CD14-positive monocyte (primary cell): ENCODE measurements around the gene LASP1NB.

Source experiments
- DNase-seq, 3 donors: peaks; one replicate each; pipeline ENCODE4 v3.0.0-alpha.2; 2011 to 2022
- H2AFZ ChIP-seq: 2 replicates; pipeline ENCODE4 v1.6.0; 2012; ENCODE audit warnings: mild to moderate bottlenecking, low read depth, low read length, inconsistent platforms; ENCODE audit not compliant: insufficient read depth, poor library complexity, severe bottlenecking
- H3K27ac ChIP-seq, 2 donors: 1 replicate in 1 of 2; 2 replicates in 1 of 2; pipeline ENCODE4 v1.5.1; 2012 to 2013; ENCODE audit warnings: low read length in 2 of 2, control low read depth in 1 of 2, inconsistent platforms in 1 of 2, low read depth in 1 of 2, mild to moderate bottlenecking in 1 of 2
- H3K27me3 ChIP-seq, 2 donors: one replicate each; pipeline versions ENCODE4 v1.6.0 to v1.6.1; 2011 to 2013; ENCODE audit warnings: low read length in 2 of 2; ENCODE audit not compliant: control insufficient read depth in 2 of 2, insufficient read depth in 2 of 2
- H3K36me3 ChIP-seq, 2 donors: replicated peaks in 1 of 2; 1 replicate in 1 of 2; 2 replicates in 1 of 2; pipeline versions ENCODE4 v1.5.1 to v1.6.1; 2012 to 2013; ENCODE audit warnings: low read length in 2 of 2, control low read depth in 1 of 2, inconsistent platforms in 1 of 2, mild to moderate bottlenecking in 1 of 2; ENCODE audit not compliant: insufficient read depth in 2 of 2, control insufficient read depth in 1 of 2
- H3K4me1 ChIP-seq, 2 donors: 1 replicate in 1 of 2; 2 replicates in 1 of 2; pipeline versions ENCODE4 v1.5.1 to v1.6.1; 2012 to 2013; ENCODE audit warnings: low read length in 2 of 2, control low read depth in 1 of 2, inconsistent platforms in 1 of 2, mild to moderate bottlenecking in 1 of 2, moderate library complexity in 1 of 2; ENCODE audit not compliant: insufficient read depth in 2 of 2, control insufficient read depth in 1 of 2
- H3K4me2 ChIP-seq: replicated peaks from 2 replicates; pipeline ENCODE3; 2012; ENCODE audit warnings: low read length, moderate library complexity, mild to moderate bottlenecking; ENCODE audit not compliant: poor library complexity, severe bottlenecking; ENCODE audit errors: extremely low read depth
- H3K4me3 ChIP-seq, 3 experiments: fragments of 200-600 bp in 1 of 3; sonication (generic) in 1 of 3; replicated peaks in 1 of 3; 1 replicate in 2 of 3; 2 replicates in 1 of 3; pipeline ENCODE4 v1.5.1; 2011 to 2013; ENCODE audit warnings: low read length in 3 of 3, mild to moderate bottlenecking in 3 of 3, control low read depth in 2 of 3, low read depth in 2 of 3, inconsistent platforms in 1 of 3, moderate library complexity in 1 of 3
- H3K79me2 ChIP-seq: 2 replicates; pipeline ENCODE4 v1.6.0; 2012; ENCODE audit warnings: mild to moderate bottlenecking, control low read depth, inconsistent platforms, low read length, moderate library complexity; ENCODE audit not compliant: insufficient read depth
- H3K9ac ChIP-seq: 2 replicates; pipeline ENCODE4 v1.6.0; 2017; ENCODE audit warnings: low read length, mild to moderate bottlenecking; ENCODE audit not compliant: insufficient read depth, poor library complexity, severe bottlenecking
- H3K9me3 ChIP-seq, 2 donors: replicated peaks in 1 of 2; 1 replicate in 1 of 2; 2 replicates in 1 of 2; pipeline versions ENCODE4 v1.5.1 to v1.6.1; 2012 to 2013; ENCODE audit warnings: low read length in 2 of 2, control low read depth in 1 of 2; ENCODE audit not compliant: control insufficient read depth in 1 of 2, insufficient read depth in 1 of 2
- H4K20me1 ChIP-seq: 2 replicates; pipeline ENCODE4 v1.6.0; 2012; ENCODE audit warnings: mild to moderate bottlenecking, low read length, control low read depth, moderate library complexity; ENCODE audit not compliant: insufficient read depth
- H3K27ac Mint-ChIP-seq, 7 donors: one replicate each; pipeline ENCODE4 v1.8.0; 2020; ENCODE audit warnings: mild to moderate bottlenecking in 7 of 7, mixed read lengths in 7 of 7, moderate library complexity in 6 of 7, inconsistent platforms in 2 of 7
- H3K27me3 Mint-ChIP-seq, 3 donors: one replicate each; pipeline ENCODE4 v1.8.0; 2021 to 2022; ENCODE audit warnings: low read depth in 3 of 3, mild to moderate bottlenecking in 3 of 3, mixed read lengths in 3 of 3, moderate library complexity in 3 of 3, inconsistent platforms in 1 of 3
- H3K36me3 Mint-ChIP-seq, 2 donors: one replicate each; pipeline ENCODE4 v1.8.0; 2020; ENCODE audit warnings: mixed read lengths in 2 of 2, inconsistent platforms in 1 of 2, mild to moderate bottlenecking in 1 of 2
- H3K4me1 Mint-ChIP-seq: one replicate; pipeline ENCODE4 v1.8.0; 2020; ENCODE audit warnings: mild to moderate bottlenecking, mixed read lengths
- H3K4me3 Mint-ChIP-seq, 2 donors: one replicate each; pipeline ENCODE4 v1.8.0; 2020; ENCODE audit warnings: mild to moderate bottlenecking in 2 of 2, mixed read lengths in 2 of 2, moderate library complexity in 1 of 2
- H3K9me3 Mint-ChIP-seq, 7 donors: one replicate each; pipeline ENCODE4 v1.8.0; 2020 to 2022; ENCODE audit warnings: mixed read lengths in 7 of 7, mild to moderate bottlenecking in 6 of 7, moderate library complexity in 6 of 7, inconsistent platforms in 2 of 7
- CTCF ChIP-seq: fragments of 200-600 bp; IDR thresholded peaks from one replicate; pipeline ENCODE4 v1.8.0; 2022; ENCODE audit warnings: antibody characterized with exemption, mild to moderate bottlenecking
- WGBS: methylation state at CpG from one replicate; pipeline ENCODE4 v1.1.5; 2013; ENCODE audit warnings: missing lambda C conversion rate; ENCODE audit not compliant: insufficient coverage; 5-methylcytosine and 5-hydroxymethylcytosine counted together
- intact Hi-C, 2 donors: fragments of 100-400 bp; cut with micrococcal nuclease; formaldehyde crosslinking; loops; one replicate each; pipeline versions ENCODE4 v1.15.0 to v1.15.1; 2023

The LASP1NB gene

GRCh38 chr17:38886643-38887010 lies 38.8 kb upstream of the LASP1NB start:
- Mint-ChIP-seq H3K27me3 (peaks cover 0 to 2% (median 0%) of the 10 kb centered on the region in 3 donors), H3K9me3 (no peaks in the 10 kb centered on the region), H3K4me1 (peaks cover 46% of the 10 kb centered on the region), H3K36me3 (peaks cover 69 to 87% of the 10 kb centered on the region in 2 donors), H3K4me3 (no peak overlapping the region), H3K27ac (peak overlapping the region in 3 of 7 donors; percentile 32 to 79 (median 62))
- no peak overlapping the region for H2AFZ ChIP-seq
- H3K4me2 ChIP-seq = no peak overlapping the region
- no peaks in the 10 kb centered on the region for H3K27me3 ChIP-seq
- intact Hi-C loops = no loop called here
- H3K9ac ChIP-seq = no peak overlapping the region
- H3K9me3 ChIP-seq = no peaks in the 10 kb centered on the region
- H3K79me2 ChIP-seq = peaks cover 91% of the 10 kb centered on the region
- 88% methylated on average over 4 of the region's 8 CpGs for WGBS
- H3K36me3 ChIP-seq = peaks cover 70 to 82% of the 10 kb centered on the region in 2 donors
- peaks cover 35 to 36% of the 10 kb centered on the region in 2 donors for H3K4me1 ChIP-seq
- peaks cover 100% of the 10 kb centered on the region for H4K20me1 ChIP-seq
- peak overlapping the region in 1 of 2 donors; percentile 72 for H3K27ac ChIP-seq
- no peak for TF ChIP-seq CTCF
- DNase-seq = no peak
- H3K4me3 ChIP-seq = no peak overlapping the region

GRCh38 chr17:38888842-38889241 lies 36.6 kb upstream of the LASP1NB start:
- peaks cover 82 to 89% of the 10 kb centered on the region in 2 donors for H3K36me3 ChIP-seq
- H3K9me3 ChIP-seq = no peaks in the 10 kb centered on the region
- no peak for DNase-seq
- H2AFZ ChIP-seq = no peak overlapping the region
- H3K79me2 ChIP-seq = peaks cover 84% of the 10 kb centered on the region
- intact Hi-C loops = no loop called here
- Mint-ChIP-seq H3K27ac (no peak overlapping the region), H3K27me3 (no peaks in the 10 kb centered on the region), H3K36me3 (peaks cover 69 to 89% of the 10 kb centered on the region in 2 donors), H3K9me3 (no peaks in the 10 kb centered on the region), H3K4me1 (peaks cover 34% of the 10 kb centered on the region), H3K4me3 (no peak overlapping the region)
- H3K27ac ChIP-seq = no peak overlapping the region
- no peak overlapping the region for H3K4me2 ChIP-seq
- peaks cover 19 to 25% of the 10 kb centered on the region in 2 donors for H3K4me1 ChIP-seq
- 96% methylated on average over 9 of the region's 9 CpGs for WGBS
- H4K20me1 ChIP-seq = peaks cover 100% of the 10 kb centered on the region
- TF ChIP-seq CTCF = no peak
- H3K9ac ChIP-seq = no peak overlapping the region
- no peaks in the 10 kb centered on the region for H3K27me3 ChIP-seq
- no peak overlapping the region for H3K4me3 ChIP-seq
